ENCODE results near the gene RARG.

- TF ChIP-seq POLR2AphosphoS5 (IDR thresholded peaks at IDR 0.05; ENCODE audit: borderline replicate concordance, low read depth, low read length) (no peak), EZH2 (IDR thresholded peaks at IDR 0.05) (no peak), FOXP2 (optimal IDR thresholded peaks at IDR 0.05; ENCODE audit: control extremely low read depth, extremely low read length, insufficient read depth) (no peak)
These were observed 40.0 kb downstream of the RARG start for GRCh38 chr12:53191885-53192530.
